ENCODE measurements around the gene ATG9B.
"Not testable (repeated sequence)": the region's sequence is repeated elsewhere in the genome, so short reads cannot be mapped to it uniquely, and the experiment has no call there.

ATG9B gene

GRCh38 chr7:151015967-151016366 lies 8.3 kb downstream of the ATG9B start:
- no peak for DNase-seq

GRCh38 chr7:151014950-151015349 lies 9.3 kb downstream of the ATG9B start:
- no peak for DNase-seq

- DNase-seq: no peak
Observed at GRCh38 chr7:151013733-151014497, 10.4 kb downstream of the ATG9B start.

- no peak for DNase-seq
Observed at GRCh38 chr7:151013356-151013732, 10.9 kb downstream of the ATG9B start.

- DNase-seq: no peak
Observed at GRCh38 chr7:151012911-151013347, 11.4 kb downstream of the ATG9B start.

GRCh38 chr7:151012031-151012692 lies 12.1 kb downstream of the ATG9B start:
- no peak for DNase-seq

GRCh38 chr7:151011616-151012015 lies 12.7 kb downstream of the ATG9B start:
- DNase-seq: not testable (repeated sequence)

- no peak for DNase-seq
Observed at GRCh38 chr7:151011097-151011409, 13.2 kb downstream of the ATG9B start.

- no peak for DNase-seq
Observed at GRCh38 chr7:151010307-151011096, 13.8 kb downstream of the ATG9B start.

GRCh38 chr7:151010037-151010306 lies 14.3 kb downstream of the ATG9B start:
- no peak for DNase-seq

GRCh38 chr7:151009327-151010036 lies 14.8 kb downstream of the ATG9B start:
- DNase-seq: no peak

GRCh38 chr7:151008511-151009323 lies 15.6 kb downstream of the ATG9B start:
- DNase-seq: no peak

GRCh38 chr7:151008143-151008510 lies 16.2 kb downstream of the ATG9B start:
- DNase-seq: no peak

- DNase-seq: no peak
Observed at GRCh38 chr7:151007469-151007898, 16.8 kb downstream of the ATG9B start.

GRCh38 chr7:151006590-151007300 lies 17.5 kb downstream of the ATG9B start:
- DNase-seq: no peak

GRCh38 chr7:151005566-151005965 lies 18.7 kb downstream of the ATG9B start:
- no peak for DNase-seq

GRCh38 chr7:151003572-151003971 lies 20.7 kb downstream of the ATG9B start:
- no peak for DNase-seq

GRCh38 chr7:151001546-151001945 lies 22.7 kb downstream of the ATG9B start:
- no peak for DNase-seq

GRCh38 chr7:151000897-151001495 lies 23.3 kb downstream of the ATG9B start:
- DNase-seq: no peak

- DNase-seq: no peak
Observed at GRCh38 chr7:150999497-151000230, 24.6 kb downstream of the ATG9B start.

- DNase-seq: no peak
Observed at GRCh38 chr7:150999001-150999400, 25.3 kb downstream of the ATG9B start.
